HG02943 (cell line): ENCODE measurements around the gene TMEM161A.
"Not testable (repeated sequence)": the region's sequence is repeated elsewhere in the genome, so short reads cannot be mapped to it uniquely, and the experiment has no call there.

ENCODE experiments used
- ATAC-seq: cut with Tn5 transposase; IDR thresholded peaks from one replicate; pipeline ENCODE4 v1.9.1; 2021; ENCODE audit warnings: mild to moderate bottlenecking, low read depth, moderate library complexity; ENCODE audit not compliant: unreplicated experiment

Gene TMEM161A

GRCh38 chr19:19138109-19138981, at the start of gene TMEM161A:
TMEM161A (minus strand) TSS chr19:19138478; CDS start chr19:19138428, 50 bp downstream.
- peak; percentile 97 for ATAC-seq

GRCh38 chr19:19186742-19187141, 48.5 kb upstream of the TMEM161A start:
- ATAC-seq: no peak

DNA sequence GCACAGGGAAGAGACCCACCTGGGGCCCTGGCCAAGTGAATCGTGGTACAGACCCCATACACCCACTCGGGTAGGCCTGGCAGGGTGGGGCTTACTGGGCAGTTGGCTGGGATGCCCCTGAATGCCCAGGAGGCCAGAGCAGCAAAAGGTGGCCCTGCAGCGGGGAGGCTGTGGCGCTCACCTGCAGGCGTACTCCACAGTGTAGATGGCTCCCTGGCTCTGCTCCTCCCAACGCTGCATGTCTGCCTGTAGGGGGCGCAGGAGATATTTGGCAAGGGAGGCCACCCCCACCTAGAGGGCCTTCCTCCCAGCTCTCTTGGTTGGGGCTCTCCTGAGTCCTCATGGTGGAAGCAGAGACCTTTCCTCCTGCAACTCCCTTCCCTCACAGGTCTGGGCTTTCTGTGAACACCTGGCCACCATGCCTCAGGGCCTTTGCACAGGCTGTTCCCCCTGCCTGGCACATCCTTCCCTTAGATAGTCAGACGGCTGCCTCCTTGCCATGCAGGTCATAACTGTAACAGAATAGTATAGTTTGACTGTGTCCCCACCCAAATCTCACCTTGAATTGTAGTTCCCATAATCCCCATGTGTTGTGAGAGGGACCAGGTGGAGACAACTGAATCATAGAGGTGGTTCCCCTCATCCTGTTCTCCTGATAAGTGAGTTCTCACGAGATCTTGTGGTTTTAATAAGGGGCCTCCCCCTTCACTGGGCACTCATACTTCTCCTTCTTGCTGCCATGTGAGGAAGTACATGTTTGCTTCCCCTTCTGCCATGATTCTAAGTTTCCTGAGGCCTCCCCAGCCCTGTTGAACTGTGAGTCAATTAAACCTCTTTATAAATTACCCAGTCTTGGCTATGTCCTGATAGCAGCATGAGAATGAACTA, 47.8 kb upstream of the TMEM161A start:
- no peak for ATAC-seq

DNA sequence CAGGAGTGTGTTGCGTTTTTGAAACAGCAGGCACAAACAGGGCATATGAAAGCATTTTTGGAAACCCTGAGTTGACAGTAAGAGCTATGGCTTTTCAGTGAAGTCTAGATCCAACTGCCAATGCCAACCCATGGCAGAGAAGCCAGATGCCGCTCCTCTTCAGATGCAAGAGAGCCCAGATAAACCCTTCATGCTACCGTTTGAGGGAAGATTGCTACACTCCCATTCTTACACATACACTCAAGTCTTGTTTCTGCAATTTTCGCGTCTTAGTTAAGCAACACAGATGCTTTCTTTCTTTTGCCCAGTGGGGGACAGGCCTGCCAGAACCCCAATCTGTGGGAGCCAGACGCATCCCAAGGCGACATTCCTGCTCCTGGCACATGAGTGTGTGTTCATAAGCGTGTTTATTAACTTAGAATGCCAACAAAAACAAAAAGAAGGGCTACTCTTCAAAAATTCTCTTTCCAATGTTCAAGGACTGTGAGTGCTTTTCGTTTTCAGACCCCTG, 43.3 kb upstream of the TMEM161A start:
- ATAC-seq: no peak

GRCh38 chr19:19179548-19180441, 41.5 kb upstream of the TMEM161A start:
- ATAC-seq: no peak

- ATAC-seq: no peak
Measured at GRCh38 chr19:19176950-19177349, 38.7 kb upstream of the TMEM161A start.

GRCh38 chr19:19173243-19173642, 35.0 kb upstream of the TMEM161A start:
- not testable (repeated sequence) for ATAC-seq

- no peak for ATAC-seq
Measured at GRCh38 chr19:19171821-19172532, 33.7 kb upstream of the TMEM161A start.

- no peak for ATAC-seq
Measured at GRCh38 chr19:19170873-19171672, 32.8 kb upstream of the TMEM161A start.

- peak; percentile 79 for ATAC-seq
Measured at GRCh38 chr19:19170053-19170872, 32.0 kb upstream of the TMEM161A start, which contains the start of gene MEF2B. MEF2B (minus strand) TSS chr19:19170263; CDS start chr19:19150735, 19,528 bp downstream.

GRCh38 chr19:19169236-19170052, 31.2 kb upstream of the TMEM161A start:
- ATAC-seq: peak; percentile 8

- ATAC-seq: no peak
Measured at GRCh38 chr19:19167612-19168011, 29.3 kb upstream of the TMEM161A start.

GRCh38 chr19:19165396-19165795, 27.1 kb upstream of the TMEM161A start:
- ATAC-seq: no peak

- ATAC-seq: no peak
Measured at GRCh38 chr19:19162495-19162894, 24.2 kb upstream of the TMEM161A start.

DNA sequence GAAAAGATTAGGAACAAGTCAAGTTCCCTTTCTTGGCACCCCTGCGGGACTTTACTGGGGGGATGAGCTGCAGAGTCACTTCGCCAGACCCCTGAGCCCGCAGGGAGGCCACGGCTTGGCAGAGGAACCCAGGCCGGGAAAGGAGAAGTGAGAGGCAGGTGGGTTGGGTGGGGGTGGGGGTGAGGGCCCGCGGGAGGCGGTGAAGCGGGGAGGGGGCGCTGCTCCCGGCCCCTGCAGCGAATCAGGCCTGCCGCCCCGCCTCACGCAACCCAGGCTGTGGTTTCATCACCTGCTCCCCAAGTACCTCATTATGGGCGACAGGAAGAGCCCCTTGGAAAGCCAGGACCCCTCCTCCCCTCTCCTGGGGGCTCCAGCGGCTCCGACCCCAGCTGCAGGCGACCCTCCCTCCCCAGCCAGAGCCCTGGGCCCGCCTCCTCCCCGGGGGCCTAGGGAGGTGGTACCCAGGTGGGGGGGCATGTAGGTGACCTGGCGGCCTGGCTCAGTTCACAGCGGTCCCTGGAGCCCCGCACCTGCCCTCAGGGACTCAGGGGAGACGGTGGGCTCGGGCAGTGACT, 22.3 kb upstream of the TMEM161A start:
- no peak for ATAC-seq

DNA sequence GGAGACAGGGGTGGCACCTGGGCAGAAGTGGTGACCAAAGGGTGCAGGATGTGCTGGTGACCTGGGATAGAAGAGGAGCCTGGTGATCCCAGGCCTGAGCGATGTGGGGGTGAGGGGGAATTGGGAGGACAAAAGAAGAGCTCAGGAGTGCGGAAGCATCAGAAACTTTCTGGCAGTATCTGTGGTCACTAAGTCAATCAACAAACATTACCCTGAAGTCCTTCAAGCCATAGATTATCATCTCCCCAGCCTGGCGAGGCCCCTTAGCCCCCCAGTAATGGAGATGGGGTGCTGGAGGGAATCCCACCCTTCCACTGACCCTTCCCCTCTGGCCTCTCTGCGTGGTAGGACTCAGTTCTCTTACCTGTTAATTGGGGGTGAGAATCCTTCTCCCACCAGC, 21.3 kb upstream of the TMEM161A start:
- no peak for ATAC-seq

- ATAC-seq: no peak
Measured at GRCh38 chr19:19157808-19158207, 19.5 kb upstream of the TMEM161A start.
